Measurements from ENCODE around the gene SIDT1. TPM values are rescaled to one million over a fixed set of nuclear protein-coding genes. Genes with fewer than 3 reads are reported as not detected.

The SIDT1 gene
- total RNA-seq, 5 donors from 2014 or later (not counting 1 experiment from before 2014, with no cell fraction given) = 44.9 to 75.5 (median 48.7) TPM

DNA sequence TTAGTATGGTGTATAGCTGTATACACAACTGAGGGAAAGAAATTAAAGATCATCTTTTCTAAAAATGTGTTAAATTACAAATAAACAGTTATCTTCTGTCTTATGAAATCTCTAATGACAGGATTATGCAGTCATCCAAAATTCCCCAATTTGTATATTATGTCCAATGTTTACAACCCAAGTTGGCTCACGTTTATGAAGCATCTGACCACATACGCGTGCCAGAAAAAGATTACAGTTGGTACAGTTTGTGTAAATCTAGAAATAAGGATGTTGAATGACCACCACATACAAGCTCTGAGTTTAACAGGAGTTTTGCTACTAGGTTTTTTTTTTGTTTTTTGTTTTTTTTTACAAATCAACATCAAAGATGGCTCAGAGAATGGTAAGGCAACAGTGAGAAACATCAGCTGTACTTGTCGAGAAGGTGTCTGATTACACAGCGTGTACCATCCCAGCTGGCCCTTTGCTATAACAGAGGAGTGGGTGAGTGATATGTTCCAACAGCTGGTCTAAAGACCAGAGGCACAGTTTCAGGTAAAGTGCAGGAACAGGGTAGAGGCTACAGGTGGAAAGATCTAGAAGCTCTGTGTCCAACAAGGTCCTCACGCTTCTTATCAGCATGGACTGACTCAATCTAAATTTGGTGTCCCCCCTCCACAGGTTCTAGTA lies 117.0 kb downstream of the SIDT1 start:
- H3K4me3 ChIP-seq (ENCODE audit: control insufficient read depth in 1 of 2, extremely low read depth in 1 of 2, low read length in 1 of 2) = no peak overlapping the region
- no peaks in the 10 kb centered on the region for H3K27me3 ChIP-seq (replicated peaks in 1 of 2; ENCODE audit: control insufficient read depth in 2 of 2, extremely low read depth in 1 of 2, insufficient read depth in 2 of 2, low read length in 1 of 2)
- ChIA-PET POLR2A (interaction anchor here (0.6 kb wide), 2 partner anchors 12 to 81 kb away, joined by 3 to 4 read pairs; no protein-coding TSS in a partner anchor), CTCF (no interaction called here)
- Mint-ChIP-seq H3K9me3 (peaks cover 4 to 15% (median 14%) of the 10 kb centered on the region in 3 donors), H3K4me1 (no peaks in the 10 kb centered on the region), H3K4me3 (no peak overlapping the region), H3K27ac (no peak overlapping the region), H3K36me3 (peaks cover 28% of the 10 kb centered on the region), H3K27me3 (no peaks in the 10 kb centered on the region)
- no peaks in the 10 kb centered on the region for H3K4me1 ChIP-seq (ENCODE audit: control insufficient read depth in 1 of 2, extremely low read depth in 1 of 2, insufficient read depth in 2 of 2, low read length in 2 of 2)
- no peaks in the 10 kb centered on the region for H3K36me3 ChIP-seq (ENCODE audit: control insufficient read depth in 2 of 2, extremely low read depth in 1 of 2, insufficient read depth in 1 of 2, low read length in 1 of 2)
- 100% methylated on average over 2 of the region's 6 CpGs for WGBS (ENCODE audit: insufficient coverage)
- H3K27ac ChIP-seq (ENCODE audit: low read length) = no peak overlapping the region
- ATAC-seq (replicated peaks in 1 of 4) (no peak), DNase-seq (no peak)
- peaks cover 5% of the 10 kb centered on the region for H3K9me3 ChIP-seq

GRCh38 chr3:113654310-113654709 lies 122.0 kb downstream of the SIDT1 start:
- ATAC-seq (replicated peaks in 1 of 4) (no peak), DNase-seq (no peak)
- no peak overlapping the region for H3K27ac Mint-ChIP-seq
- H3K36me3 Mint-ChIP-seq = peaks cover 55% of the 10 kb centered on the region
- CTCF ChIA-PET = interaction anchor here in 1 of 2 donors (0.5 kb wide), 1 partner anchor 32 kb away, joined by 8 read pairs; no protein-coding TSS in a partner anchor
- Histone ChIP-seq H3K27ac (ENCODE audit: low read length) (no peak overlapping the region), H3K4me1 (ENCODE audit: control insufficient read depth in 1 of 2, extremely low read depth in 1 of 2, insufficient read depth in 2 of 2, low read length in 2 of 2) (no peaks in the 10 kb centered on the region), H3K9me3 (no peaks in the 10 kb centered on the region), H3K27me3 (replicated peaks in 1 of 2; ENCODE audit: control insufficient read depth in 2 of 2, extremely low read depth in 1 of 2, insufficient read depth in 2 of 2, low read length in 1 of 2) (no peaks in the 10 kb centered on the region), H3K4me3 (ENCODE audit: control insufficient read depth in 1 of 2, extremely low read depth in 1 of 2, low read length in 1 of 2) (no peak overlapping the region), H3K36me3 (ENCODE audit: control insufficient read depth in 2 of 2, extremely low read depth in 1 of 2, insufficient read depth in 1 of 2, low read length in 1 of 2) (peaks cover 0 to 32% of the 10 kb centered on the region in 2 donors)
- no CpG with 5 or more reads among the region's 1 CpG for WGBS (ENCODE audit: insufficient coverage)
- no peaks in the 10 kb centered on the region for H3K9me3 Mint-ChIP-seq
- H3K4me1 Mint-ChIP-seq = peaks cover 0 to 11% (median 6%) of the 10 kb centered on the region in 3 donors
- no peak overlapping the region for H3K4me3 Mint-ChIP-seq
- POLR2A ChIA-PET = interaction anchor here (0.6 kb wide), 2 partner anchors 94 to 160 kb away, joined by 3 to 6 read pairs; no protein-coding TSS in a partner anchor
- no peaks in the 10 kb centered on the region for H3K27me3 Mint-ChIP-seq

DNA sequence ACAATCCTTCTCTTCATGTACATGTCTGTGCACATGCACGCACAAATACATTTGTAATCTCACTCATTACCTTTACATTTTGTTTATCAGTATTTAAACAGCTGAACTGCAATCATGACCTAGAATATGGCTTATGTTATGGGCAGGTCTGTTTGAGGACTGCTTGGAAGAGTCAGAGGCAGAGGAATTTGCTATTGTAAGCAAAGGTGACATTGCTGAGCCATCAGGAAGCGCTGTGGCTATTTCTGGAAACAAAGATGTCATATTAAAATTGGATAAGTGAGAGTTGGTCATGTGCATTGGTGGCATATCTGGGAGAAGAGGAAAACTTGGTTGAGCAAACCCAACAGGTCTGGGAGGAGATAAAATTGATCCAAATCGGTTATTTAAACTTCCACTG lies 122.5 kb downstream of the SIDT1 start:
- no peaks in the 10 kb centered on the region for H3K27me3 Mint-ChIP-seq
- Histone ChIP-seq H3K27me3 (replicated peaks in 1 of 2; ENCODE audit: control insufficient read depth in 2 of 2, extremely low read depth in 1 of 2, insufficient read depth in 2 of 2, low read length in 1 of 2) (no peaks in the 10 kb centered on the region), H3K36me3 (ENCODE audit: control insufficient read depth in 2 of 2, extremely low read depth in 1 of 2, insufficient read depth in 1 of 2, low read length in 1 of 2) (peaks cover 0 to 37% of the 10 kb centered on the region in 2 donors), H3K4me1 (ENCODE audit: control insufficient read depth in 1 of 2, extremely low read depth in 1 of 2, insufficient read depth in 2 of 2, low read length in 2 of 2) (no peaks in the 10 kb centered on the region), H3K4me3 (ENCODE audit: control insufficient read depth in 1 of 2, extremely low read depth in 1 of 2, low read length in 1 of 2) (no peak overlapping the region), H3K27ac (ENCODE audit: low read length) (no peak overlapping the region), H3K9me3 (no peaks in the 10 kb centered on the region)
- ATAC-seq (replicated peaks in 1 of 4) (no peak), DNase-seq (no peak)
- peaks cover 0 to 15% (median 6%) of the 10 kb centered on the region in 3 donors for H3K4me1 Mint-ChIP-seq
- no peak overlapping the region for H3K27ac Mint-ChIP-seq
- POLR2A ChIA-PET = no interaction called here
- no peaks in the 10 kb centered on the region for H3K9me3 Mint-ChIP-seq
- H3K36me3 Mint-ChIP-seq = peaks cover 61% of the 10 kb centered on the region
- CTCF ChIA-PET = no interaction called here
- WGBS (ENCODE audit: insufficient coverage) = 100% methylated on average over 1 of the region's 3 CpGs
- H3K4me3 Mint-ChIP-seq = no peak overlapping the region

- 100% methylated on average over 1 of the region's 3 CpGs for WGBS (ENCODE audit: insufficient coverage)
- H3K4me1 Mint-ChIP-seq = peaks cover 0 to 18% (median 6%) of the 10 kb centered on the region in 3 donors
Measured at GRCh38 chr3:113658107-113658506, 125.8 kb downstream of the SIDT1 start.

GRCh38 chr3:113659101-113659541 lies 126.8 kb downstream of the SIDT1 start:
- H3K36me3 ChIP-seq (ENCODE audit: control insufficient read depth in 2 of 2, extremely low read depth in 1 of 2, insufficient read depth in 1 of 2, low read length in 1 of 2) = peaks cover 0 to 76% of the 10 kb centered on the region in 2 donors
- peaks cover 0 to 19% (median 6%) of the 10 kb centered on the region in 3 donors for H3K4me1 Mint-ChIP-seq

More at GRCh38 chr3:113658107-113658506, 125.8 kb downstream of the SIDT1 start:
- peaks cover 0 to 67% of the 10 kb centered on the region in 2 donors for H3K36me3 ChIP-seq (ENCODE audit: control insufficient read depth in 2 of 2, extremely low read depth in 1 of 2, insufficient read depth in 1 of 2, low read length in 1 of 2)
- no peaks in the 10 kb centered on the region for H3K4me1 ChIP-seq (ENCODE audit: control insufficient read depth in 1 of 2, extremely low read depth in 1 of 2, insufficient read depth in 2 of 2, low read length in 2 of 2)
- no peaks in the 10 kb centered on the region for H3K27me3 ChIP-seq (replicated peaks in 1 of 2; ENCODE audit: control insufficient read depth in 2 of 2, extremely low read depth in 1 of 2, insufficient read depth in 2 of 2, low read length in 1 of 2)
- no peaks in the 10 kb centered on the region for H3K27me3 Mint-ChIP-seq
- no peak overlapping the region for H3K27ac Mint-ChIP-seq
- H3K9me3 ChIP-seq = no peaks in the 10 kb centered on the region
- CTCF ChIA-PET = interaction anchor here in 1 of 2 donors (0.5 kb wide), 1 partner anchor 10 kb away, joined by 3 read pairs; no protein-coding TSS in a partner anchor
- H3K9me3 Mint-ChIP-seq = no peaks in the 10 kb centered on the region
- peaks cover 75% of the 10 kb centered on the region for H3K36me3 Mint-ChIP-seq
- ATAC-seq (replicated peaks in 1 of 4) (no peak), DNase-seq (no peak)
- POLR2A ChIA-PET = no interaction called here
- no peak overlapping the region for H3K4me3 Mint-ChIP-seq
- H3K4me3 ChIP-seq (ENCODE audit: control insufficient read depth in 1 of 2, extremely low read depth in 1 of 2, low read length in 1 of 2) = no peak overlapping the region
- no peak overlapping the region for H3K27ac ChIP-seq (ENCODE audit: low read length)

GRCh38 chr3:113659996-113660395 lies 127.6 kb downstream of the SIDT1 start:
- DNase-seq (no peak), ATAC-seq (replicated peaks in 1 of 4) (no peak)
- H3K36me3 Mint-ChIP-seq = peaks cover 83% of the 10 kb centered on the region
- H3K27me3 ChIP-seq (replicated peaks in 1 of 2; ENCODE audit: control insufficient read depth in 2 of 2, extremely low read depth in 1 of 2, insufficient read depth in 2 of 2, low read length in 1 of 2) = no peaks in the 10 kb centered on the region
- 100% methylated on average over 1 of the region's 1 CpG for WGBS (ENCODE audit: insufficient coverage)
- H3K27ac ChIP-seq (ENCODE audit: low read length) = no peak overlapping the region
- POLR2A ChIA-PET = no interaction called here
- H3K36me3 ChIP-seq (ENCODE audit: control insufficient read depth in 2 of 2, extremely low read depth in 1 of 2, insufficient read depth in 1 of 2, low read length in 1 of 2) = peaks cover 0 to 81% of the 10 kb centered on the region in 2 donors
- no peak overlapping the region for H3K4me3 ChIP-seq (ENCODE audit: control insufficient read depth in 1 of 2, extremely low read depth in 1 of 2, low read length in 1 of 2)
- H3K27me3 Mint-ChIP-seq = no peaks in the 10 kb centered on the region
- CTCF ChIA-PET = no interaction called here
- peaks cover 3 to 21% (median 3%) of the 10 kb centered on the region in 3 donors for H3K4me1 Mint-ChIP-seq
- no peaks in the 10 kb centered on the region for H3K4me1 ChIP-seq (ENCODE audit: control insufficient read depth in 1 of 2, extremely low read depth in 1 of 2, insufficient read depth in 2 of 2, low read length in 2 of 2)
- no peak overlapping the region for H3K27ac Mint-ChIP-seq
- H3K4me3 Mint-ChIP-seq = no peak overlapping the region
- H3K9me3 Mint-ChIP-seq = no peaks in the 10 kb centered on the region
- H3K9me3 ChIP-seq = no peaks in the 10 kb centered on the region

More at GRCh38 chr3:113659101-113659541, 126.8 kb downstream of the SIDT1 start:
- Histone ChIP-seq H3K4me1 (ENCODE audit: control insufficient read depth in 1 of 2, extremely low read depth in 1 of 2, insufficient read depth in 2 of 2, low read length in 2 of 2) (no peaks in the 10 kb centered on the region), H3K9me3 (no peaks in the 10 kb centered on the region), H3K4me3 (ENCODE audit: control insufficient read depth in 1 of 2, extremely low read depth in 1 of 2, low read length in 1 of 2) (no peak overlapping the region), H3K27ac (ENCODE audit: low read length) (no peak overlapping the region), H3K27me3 (replicated peaks in 1 of 2; ENCODE audit: control insufficient read depth in 2 of 2, extremely low read depth in 1 of 2, insufficient read depth in 2 of 2, low read length in 1 of 2) (no peaks in the 10 kb centered on the region)
- H3K27ac Mint-ChIP-seq = peak overlapping the region in 1 of 2 donors; percentile 7
- H3K4me3 Mint-ChIP-seq = no peak overlapping the region
- WGBS (ENCODE audit: insufficient coverage) = no CpG with 5 or more reads among the region's 1 CpG
- H3K36me3 Mint-ChIP-seq = peaks cover 81% of the 10 kb centered on the region
- no peaks in the 10 kb centered on the region for H3K27me3 Mint-ChIP-seq
- CTCF ChIA-PET = no interaction called here
- ATAC-seq (replicated peaks in 1 of 4) (no peak), DNase-seq (no peak)
- no peaks in the 10 kb centered on the region for H3K9me3 Mint-ChIP-seq
- POLR2A ChIA-PET = no interaction called here
